ENCODE measurements around the gene BCL2L12.
A peak's percentile ranks its signal among the peaks of the same experiment; 100 is the strongest.
"Not testable (repeated sequence)": the region's sequence is repeated elsewhere in the genome, so short reads cannot be mapped to it uniquely, and the experiment has no call there.

Gene BCL2L12

DNA sequence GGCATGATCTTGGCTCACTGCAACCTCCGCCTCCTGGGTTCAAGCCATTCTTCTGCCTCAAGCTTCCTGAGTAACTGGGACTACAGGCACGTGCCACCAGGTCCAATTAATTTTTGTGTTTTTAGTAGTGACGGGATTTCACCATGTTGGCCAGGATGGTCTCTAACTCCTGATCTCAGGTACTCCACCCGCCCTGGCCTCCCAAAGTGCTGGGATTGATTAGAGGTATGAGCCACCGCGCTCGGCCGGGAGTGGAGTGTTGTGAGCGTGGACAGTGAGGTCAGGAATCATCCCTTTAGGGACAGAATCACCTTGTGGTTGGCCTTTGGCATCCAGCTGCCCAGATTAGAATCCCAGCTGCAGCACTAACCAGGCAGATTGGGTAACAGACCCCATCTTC is 36.1 kb upstream of the BCL2L12 start:
- Mint-ChIP-seq H3K9me3 (no peaks in the 10 kb centered on the region), H3K4me1 (peaks cover 7% of the 10 kb centered on the region), H3K27me3 (ENCODE audit: low read depth) (no peaks in the 10 kb centered on the region), H3K27ac (no peak overlapping the region), H3K36me3 (ENCODE audit: low read depth) (peaks cover 35% of the 10 kb centered on the region), H3K4me3 (no peak overlapping the region)
- TF ChIP-seq CTCF (IDR thresholded peaks at IDR 0.05; ENCODE audit: unreplicated experiment in 3 of 3) = no peak

DNA sequence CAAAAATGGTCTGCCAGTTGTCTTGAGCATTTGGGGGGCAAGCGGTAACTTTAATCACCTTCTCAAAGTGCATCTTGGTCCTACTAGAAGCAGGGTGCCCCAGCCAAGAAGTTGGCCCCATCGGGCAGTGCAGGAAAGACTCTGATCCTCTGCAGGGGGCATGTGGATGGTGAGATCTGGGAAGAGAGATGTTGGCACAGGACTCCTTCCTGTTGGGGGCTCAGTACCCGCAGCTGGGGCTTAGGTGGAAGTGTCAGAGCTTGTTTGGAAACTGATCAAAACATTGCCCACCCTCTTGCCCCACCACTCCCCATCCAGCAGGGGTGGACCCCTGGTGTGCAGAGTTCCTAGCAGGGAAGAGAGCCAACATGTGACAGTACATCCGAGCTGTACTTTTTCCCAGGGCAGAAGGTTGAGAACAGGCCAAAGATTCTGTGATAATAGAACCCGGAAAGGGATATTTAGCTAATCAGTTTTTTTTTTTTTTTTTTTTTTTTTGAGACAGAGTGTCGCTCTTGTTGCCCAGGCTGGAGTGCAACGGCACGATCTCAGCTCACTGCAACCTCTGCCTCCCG is 34.6 kb upstream of the BCL2L12 start:
- Mint-ChIP-seq H3K27ac (peak overlapping the region in 2 of 3 experiments; percentile 10 to 60), H3K4me1 (peaks cover 18% of the 10 kb centered on the region), H3K9me3 (no peaks in the 10 kb centered on the region), H3K4me3 (no peak overlapping the region), H3K27me3 (ENCODE audit: low read depth) (peaks cover 5% of the 10 kb centered on the region), H3K36me3 (ENCODE audit: low read depth) (peaks cover 30% of the 10 kb centered on the region)
- TF ChIP-seq CTCF (IDR thresholded peaks at IDR 0.05; ENCODE audit: unreplicated experiment in 3 of 3) = no peak

- Mint-ChIP-seq H3K4me3 (no peak overlapping the region), H3K4me1 (peaks cover 21% of the 10 kb centered on the region), H3K36me3 (ENCODE audit: low read depth) (peaks cover 25% of the 10 kb centered on the region), H3K27ac (no peak overlapping the region), H3K27me3 (ENCODE audit: low read depth) (peaks cover 7% of the 10 kb centered on the region), H3K9me3 (no peaks in the 10 kb centered on the region)
- TF ChIP-seq CTCF (IDR thresholded peaks at IDR 0.05; ENCODE audit: unreplicated experiment in 3 of 3) = no peak
Measured at GRCh38 chr19:49631610-49632192, 34.0 kb upstream of the BCL2L12 start.

GRCh38 chr19:49632576-49632975 is 33.2 kb upstream of the BCL2L12 start:
- H3K9me3 Mint-ChIP-seq = no peaks in the 10 kb centered on the region
- H3K27me3 Mint-ChIP-seq (ENCODE audit: low read depth) = peaks cover 11% of the 10 kb centered on the region
- no peak for TF ChIP-seq CTCF (IDR thresholded peaks at IDR 0.05; ENCODE audit: unreplicated experiment in 3 of 3)
- H3K27ac Mint-ChIP-seq = no peak overlapping the region
- no peak overlapping the region for H3K4me3 Mint-ChIP-seq
- H3K4me1 Mint-ChIP-seq = peaks cover 23% of the 10 kb centered on the region
- peaks cover 16% of the 10 kb centered on the region for H3K36me3 Mint-ChIP-seq (ENCODE audit: low read depth)

- peaks cover 29% of the 10 kb centered on the region for H3K4me1 Mint-ChIP-seq
- peaks cover 14% of the 10 kb centered on the region for H3K27me3 Mint-ChIP-seq (ENCODE audit: low read depth)
- not testable (repeated sequence) for H3K4me3 Mint-ChIP-seq; H3K27ac Mint-ChIP-seq; H3K9me3 Mint-ChIP-seq; H3K36me3 Mint-ChIP-seq (ENCODE audit: low read depth)
Measured at GRCh38 chr19:49633273-49633672, 32.5 kb upstream of the BCL2L12 start.

GRCh38 chr19:49635530-49636232 is 30.1 kb upstream of the BCL2L12 start:
- Mint-ChIP-seq H3K9me3 (no peaks in the 10 kb centered on the region), H3K27ac (peak overlapping the region; percentile 54 to 76 (median 74)), H3K4me1 (peaks cover 44% of the 10 kb centered on the region), H3K27me3 (ENCODE audit: low read depth) (peaks cover 14% of the 10 kb centered on the region), H3K4me3 (peak overlapping the region; percentile 25 to 69 (median 58)), H3K36me3 (ENCODE audit: low read depth) (no peaks in the 10 kb centered on the region)
- no peak for TF ChIP-seq CTCF (IDR thresholded peaks at IDR 0.05; ENCODE audit: unreplicated experiment in 3 of 3)

Measured in nephron (organoid).